GM10248 (cell line): ENCODE measurements around the gene ACAD10.
"Not testable (repeated sequence)": the region's sequence is repeated elsewhere in the genome, so short reads cannot be mapped to it uniquely, and the experiment has no call there.

Source experiments
- CTCF ChIA-PET: fragments of 300-600 bp; sonication (Branson Sonifier 250); formaldehyde crosslinking; extraction: SDS; loops from one replicate; lab custom pipeline; 2021; ENCODE audit warnings: antibody characterized with exemption; lab: Yijun Ruan, JAX
- POLR2A ChIA-PET: fragments of 350-650 bp; sonication (Branson Sonifier 250); formaldehyde crosslinking; extraction: SDS; loops from one replicate; lab custom pipeline; 2020; ENCODE audit warnings: antibody characterized with exemption; lab: Yijun Ruan, JAX
- DNase-seq: peaks from one replicate; pipeline ENCODE4 v3.0.0; 2012; ENCODE audit errors: extremely low spot score
- TF ChIP-seq, protein P1 (sequence below): IDR thresholded peaks from 2 replicates; pipeline ENCODE4 v1.5.1; 2012; ENCODE audit warnings: mild to moderate bottlenecking, low read depth; ENCODE audit errors: extremely low read depth, missing control alignments, control extremely low read depth

The ACAD10 gene

DNA sequence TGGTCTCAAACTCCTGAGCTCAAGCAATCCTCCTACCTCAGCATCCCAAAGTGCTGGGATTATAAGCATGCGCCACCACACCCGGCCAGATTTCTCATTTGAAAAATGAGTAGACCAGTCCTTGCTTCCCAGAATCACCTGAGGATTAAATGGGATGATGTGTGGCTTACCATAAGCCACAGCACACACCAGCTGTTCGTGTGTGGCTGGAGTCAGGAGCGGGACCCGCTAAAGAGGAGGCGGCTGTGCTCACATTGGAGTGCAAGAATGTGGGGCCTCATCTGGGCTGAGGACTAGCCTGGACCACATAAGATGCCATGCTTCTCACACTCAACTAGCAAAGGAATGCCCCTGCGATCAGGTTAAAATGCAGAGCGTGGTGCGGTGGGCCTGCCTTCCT, 74.1 kb downstream of the ACAD10 start:
- DNase-seq = no peak
- TF ChIP-seq, protein P1, sequence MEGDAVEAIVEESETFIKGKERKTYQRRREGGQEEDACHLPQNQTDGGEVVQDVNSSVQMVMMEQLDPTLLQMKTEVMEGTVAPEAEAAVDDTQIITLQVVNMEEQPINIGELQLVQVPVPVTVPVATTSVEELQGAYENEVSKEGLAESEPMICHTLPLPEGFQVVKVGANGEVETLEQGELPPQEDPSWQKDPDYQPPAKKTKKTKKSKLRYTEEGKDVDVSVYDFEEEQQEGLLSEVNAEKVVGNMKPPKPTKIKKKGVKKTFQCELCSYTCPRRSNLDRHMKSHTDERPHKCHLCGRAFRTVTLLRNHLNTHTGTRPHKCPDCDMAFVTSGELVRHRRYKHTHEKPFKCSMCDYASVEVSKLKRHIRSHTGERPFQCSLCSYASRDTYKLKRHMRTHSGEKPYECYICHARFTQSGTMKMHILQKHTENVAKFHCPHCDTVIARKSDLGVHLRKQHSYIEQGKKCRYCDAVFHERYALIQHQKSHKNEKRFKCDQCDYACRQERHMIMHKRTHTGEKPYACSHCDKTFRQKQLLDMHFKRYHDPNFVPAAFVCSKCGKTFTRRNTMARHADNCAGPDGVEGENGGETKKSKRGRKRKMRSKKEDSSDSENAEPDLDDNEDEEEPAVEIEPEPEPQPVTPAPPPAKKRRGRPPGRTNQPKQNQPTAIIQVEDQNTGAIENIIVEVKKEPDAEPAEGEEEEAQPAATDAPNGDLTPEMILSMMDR = no peak
- ChIA-PET POLR2A (no interaction called here), CTCF (interaction anchor here (1.5 to 4.6 kb wide), 2 partner anchors 53 to 363 kb away, joined by 3 to 18 read pairs; no protein-coding TSS in a partner anchor)

DNA sequence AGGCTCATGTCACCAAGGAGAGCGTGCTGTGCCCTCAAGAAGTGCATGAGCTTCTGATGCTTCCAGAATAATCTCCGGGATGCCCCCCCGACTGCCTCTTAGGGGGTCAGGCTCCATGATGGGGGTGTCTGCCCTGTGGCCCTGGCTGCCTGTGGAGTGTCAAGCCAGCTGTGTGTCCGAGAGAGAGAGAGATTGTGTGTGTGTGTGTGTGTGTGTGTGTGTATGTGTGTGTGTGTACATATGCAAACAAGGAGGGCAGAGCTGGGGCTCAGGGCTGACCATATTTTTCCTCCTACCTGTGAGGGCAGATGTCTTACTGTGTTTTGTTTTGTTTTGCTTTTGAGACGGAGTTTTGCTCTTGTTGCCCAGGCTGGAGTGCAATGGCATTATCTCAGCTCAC, 75.2 kb downstream of the ACAD10 start:
- TF ChIP-seq, protein P1 = no peak
- CTCF ChIA-PET = interaction anchor here (0.9 to 3.5 kb wide), 6 partner anchors 7 to 364 kb away, joined by 3 to 16 read pairs (median 4); no protein-coding TSS in a partner anchor
- POLR2A ChIA-PET = interaction anchor here (0.6 to 0.7 kb wide), 2 partner anchors 520 to 1541 kb away, joined by 3 to 4 read pairs; no protein-coding TSS in a partner anchor
- peak; percentile 41 for DNase-seq

DNA sequence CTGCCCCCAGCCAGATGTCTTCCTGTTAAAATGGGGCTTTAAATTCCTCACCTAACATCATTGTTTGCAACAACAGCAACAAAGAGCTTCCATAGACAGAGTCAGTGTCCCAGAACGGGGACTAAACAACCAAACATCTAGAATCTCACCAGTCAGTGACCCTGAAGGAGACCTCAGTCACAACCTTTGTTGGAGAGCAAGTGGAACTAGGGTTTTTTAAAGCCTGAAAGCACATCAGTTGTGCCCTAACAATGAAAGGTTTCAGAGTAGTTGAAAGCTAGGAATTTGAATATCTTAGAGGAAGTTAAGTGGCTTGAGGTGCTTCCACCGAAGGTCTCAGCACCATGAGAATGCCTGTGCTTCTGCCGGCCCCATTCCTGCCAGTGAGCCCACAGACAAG, 75.9 kb downstream of the ACAD10 start:
- peak; percentile 27 for DNase-seq
- ChIA-PET CTCF (interaction anchor here (0.9 to 3.5 kb wide), 5 partner anchors 8 to 54 kb away, joined by 4 to 16 read pairs (median 4); no protein-coding TSS in a partner anchor), POLR2A (interaction anchor here (0.6 kb wide), 1 partner anchor 519 kb away, joined by 4 read pairs; no protein-coding TSS in a partner anchor)
- TF ChIP-seq, protein P1 = no peak

DNA sequence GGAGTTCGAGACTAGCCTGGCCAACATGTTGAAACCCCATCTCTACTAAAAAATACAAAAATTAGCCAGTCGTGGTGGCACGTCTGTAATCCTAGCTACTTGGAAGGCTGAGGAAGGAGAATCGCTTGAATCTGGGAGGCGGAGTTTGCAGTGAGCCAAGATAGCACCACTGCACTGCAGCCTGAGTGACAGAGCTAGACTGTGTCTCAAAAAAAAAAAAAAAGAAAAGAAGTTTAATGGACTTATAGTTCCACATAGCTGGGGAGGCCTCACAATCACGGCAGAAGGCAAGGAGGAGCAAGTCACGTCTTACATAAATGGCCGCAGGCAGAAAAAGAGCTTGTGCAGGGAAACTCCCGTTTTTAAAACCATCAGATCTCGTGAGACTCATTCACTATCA, 77.7 kb downstream of the ACAD10 start:
- POLR2A ChIA-PET, DNase-seq: not testable (repeated sequence)
- CTCF ChIA-PET = interaction anchor here (0.6 to 3.5 kb wide), 6 partner anchors 9 to 49 kb away, joined by 3 to 16 read pairs (median 6); no protein-coding TSS in a partner anchor

DNA sequence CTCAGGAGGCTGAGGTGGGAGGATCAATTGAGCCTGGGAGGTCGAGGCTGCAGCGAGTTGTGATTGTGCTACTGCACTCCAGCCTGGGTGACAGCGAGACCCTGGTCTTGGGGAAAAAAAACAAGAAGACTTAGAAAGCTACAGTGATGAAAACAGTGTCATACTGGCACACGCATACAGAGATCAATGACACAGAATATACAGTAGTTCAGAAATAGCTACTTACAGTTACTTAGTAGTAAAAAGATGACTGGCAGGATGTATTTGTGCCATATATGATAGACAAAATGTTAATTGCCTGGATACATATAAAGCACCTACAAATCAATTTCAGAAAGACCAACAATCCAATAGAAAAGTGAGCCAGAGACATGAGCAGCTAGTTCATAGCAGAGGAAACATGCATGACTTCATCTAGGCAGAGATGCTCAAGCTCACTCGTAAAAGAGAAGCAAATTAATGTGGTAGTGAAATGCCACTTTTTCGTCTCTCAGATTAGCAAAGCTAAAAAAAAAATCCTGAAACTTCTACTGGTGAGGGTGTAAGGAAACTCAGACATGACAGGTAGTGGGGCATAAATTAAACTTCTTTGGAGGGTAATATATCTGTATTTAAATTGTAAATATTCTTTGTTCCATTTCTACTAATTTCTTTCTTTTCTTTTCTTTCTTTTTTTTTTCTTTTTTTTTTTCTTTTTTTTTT, 78.4 kb downstream of the ACAD10 start:
- ChIA-PET CTCF (interaction anchor here (0.6 to 3.5 kb wide), 5 partner anchors 10 to 48 kb away, joined by 3 to 16 read pairs (median 4); no protein-coding TSS in a partner anchor), POLR2A (no interaction called here)
- DNase-seq = no peak
- TF ChIP-seq, protein P1 = no peak

DNA sequence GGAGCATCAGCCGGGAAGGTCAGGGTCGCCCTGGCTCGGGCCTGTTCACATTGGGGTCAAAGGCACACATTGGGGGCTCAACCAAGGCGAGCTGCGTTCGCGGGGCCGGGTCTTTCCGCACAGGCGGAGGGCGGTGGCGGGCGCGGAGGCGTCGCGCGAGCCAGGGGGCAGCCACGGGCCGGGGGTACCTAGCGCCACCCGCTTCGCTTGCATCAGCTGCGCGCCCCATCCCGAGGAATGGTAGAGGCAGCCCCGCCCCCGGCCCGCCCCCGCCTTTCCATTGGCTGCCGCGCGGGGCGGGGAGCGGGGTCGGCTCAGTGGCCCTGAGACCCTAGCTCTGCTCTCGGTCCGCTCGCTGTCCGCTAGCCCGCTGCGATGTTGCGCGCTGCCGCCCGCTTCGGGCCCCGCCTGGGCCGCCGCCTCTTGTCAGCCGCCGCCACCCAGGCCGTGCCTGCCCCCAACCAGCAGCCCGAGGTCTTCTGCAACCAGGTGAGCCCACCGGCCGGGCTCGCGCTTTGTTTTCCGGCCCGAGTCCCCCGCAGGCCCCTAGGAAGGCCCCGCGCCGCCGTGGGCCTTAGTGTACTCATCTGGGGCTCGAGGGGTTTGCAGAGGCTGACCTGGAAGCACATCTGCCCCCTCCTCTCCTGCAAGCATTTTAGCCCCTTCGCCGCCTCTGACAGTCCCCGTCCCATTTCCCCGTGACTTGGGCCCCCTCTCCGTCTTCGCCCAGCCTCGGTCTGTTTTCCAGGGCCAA, 80.9 kb downstream of the ACAD10 start, which contains the start of gene ALDH2:
TSS of gene ALDH2 (plus strand) at position 326 of the 754 bp plus-strand sequence. CDS start at position 376, 50 bp downstream.
- ChIA-PET POLR2A (no interaction called here), CTCF (no interaction called here)
- TF ChIP-seq, protein P1 = no peak
- no peak for DNase-seq
